GM21723 (cell line): ENCODE data around the gene PKP3.
"Not testable (repeated sequence)": the region's sequence is repeated elsewhere in the genome, so short reads cannot be mapped to it uniquely, and the experiment has no call there.

Source experiments
- ATAC-seq: cut with Tn5 transposase; IDR thresholded peaks from one replicate; pipeline ENCODE4 v1.9.1; 2021; ENCODE audit warnings: mild to moderate bottlenecking, moderate library complexity; ENCODE audit not compliant: unreplicated experiment

PKP3 gene

GRCh38 chr11:408154-409007, 14.4 kb downstream of the PKP3 start:
- no peak for ATAC-seq

- no peak for ATAC-seq
Observed at GRCh38 chr11:409008-409599, 15.1 kb downstream of the PKP3 start.

GRCh38 chr11:409600-410483, 15.8 kb downstream of the PKP3 start:
- ATAC-seq, result no peak

- not testable (repeated sequence) for ATAC-seq
Observed at GRCh38 chr11:410711-411110, 16.7 kb downstream of the PKP3 start.

GRCh38 chr11:411520-411919, 17.5 kb downstream of the PKP3 start:
- not testable (repeated sequence) for ATAC-seq

GRCh38 chr11:412641-413119, 18.7 kb downstream of the PKP3 start:
- no peak for ATAC-seq

GRCh38 chr11:413120-414081, 19.4 kb downstream of the PKP3 start:
- no peak for ATAC-seq

- ATAC-seq, result no peak
Observed at GRCh38 chr11:414318-414857, 20.4 kb downstream of the PKP3 start.

GRCh38 chr11:415640-416041, 21.6 kb downstream of the PKP3 start:
- ATAC-seq, result no peak

GRCh38 chr11:416051-416756, 22.2 kb downstream of the PKP3 start:
- no peak for ATAC-seq

- no peak for ATAC-seq
Observed at GRCh38 chr11:416757-417621, 23.0 kb downstream of the PKP3 start.

- ATAC-seq, result no peak
Observed at GRCh38 chr11:417652-418342, 23.8 kb downstream of the PKP3 start.

GRCh38 chr11:418343-419247, 24.6 kb downstream of the PKP3 start:
- no peak for ATAC-seq

GRCh38 chr11:419248-420005, 25.4 kb downstream of the PKP3 start:
- ATAC-seq, result no peak

GRCh38 chr11:420054-420910, 26.3 kb downstream of the PKP3 start:
- no peak for ATAC-seq
